ENCODE data around the gene OPALIN. TPM values are rescaled to one million over a fixed set of nuclear protein-coding genes. Genes with fewer than 3 reads are reported as not detected.

OPALIN gene
- polyA plus RNA-seq, 1 donor from 2014 or later: not detected

- Histone ChIP-seq H3K4me3 (ENCODE audit: low read length) (no peak overlapping the region), H3K27ac (ENCODE audit: low read length) (no peak overlapping the region), H3K79me2 (replicated peaks; ENCODE audit: insufficient read depth, low read length) (no peaks in the 10 kb centered on the region), H3K27me3 (ENCODE audit: insufficient read depth, low read depth, low read length) (no peaks in the 10 kb centered on the region), H3K36me3 (ENCODE audit: insufficient read depth, low read length) (no peaks in the 10 kb centered on the region), H3F3A (ENCODE audit: insufficient read depth, low read length, poor library complexity, severe bottlenecking) (no peaks in the 10 kb centered on the region), H4K20me1 (ENCODE audit: insufficient read depth) (no peaks in the 10 kb centered on the region), H3K4me2 (ENCODE audit: low read length) (no peak overlapping the region), H2AFZ (ENCODE audit: low read depth, low read length) (no peak overlapping the region), H3K9me2 (ENCODE audit: insufficient read depth, low read length) (no peaks in the 10 kb centered on the region), H3K9me3 (ENCODE audit: low read length) (no peaks in the 10 kb centered on the region), H3K9ac (ENCODE audit: low read length) (no peak overlapping the region)
- TF ChIP-seq EP300 (conservative IDR thresholded peaks at IDR 0.05; ENCODE audit: poor library complexity, severe bottlenecking) (no peak), SMC3 (conservative IDR thresholded peaks at IDR 0.05; ENCODE audit: poor library complexity) (no peak), MXI1 (conservative IDR thresholded peaks at IDR 0.05; ENCODE audit: poor library complexity, severe bottlenecking) (no peak), POLR2AphosphoS5 (IDR thresholded peaks at IDR 0.05) (no peak), REST (IDR thresholded peaks at IDR 0.05; ENCODE audit: borderline replicate concordance) (no peak), EZH2 (IDR thresholded peaks at IDR 0.05; ENCODE audit: borderline replicate concordance, insufficient read depth, low read length, poor library complexity, severe bottlenecking) (no peak), TAF1 (IDR thresholded peaks at IDR 0.05; ENCODE audit: low read depth) (no peak)
- TF ChIP-seq, protein P1, sequence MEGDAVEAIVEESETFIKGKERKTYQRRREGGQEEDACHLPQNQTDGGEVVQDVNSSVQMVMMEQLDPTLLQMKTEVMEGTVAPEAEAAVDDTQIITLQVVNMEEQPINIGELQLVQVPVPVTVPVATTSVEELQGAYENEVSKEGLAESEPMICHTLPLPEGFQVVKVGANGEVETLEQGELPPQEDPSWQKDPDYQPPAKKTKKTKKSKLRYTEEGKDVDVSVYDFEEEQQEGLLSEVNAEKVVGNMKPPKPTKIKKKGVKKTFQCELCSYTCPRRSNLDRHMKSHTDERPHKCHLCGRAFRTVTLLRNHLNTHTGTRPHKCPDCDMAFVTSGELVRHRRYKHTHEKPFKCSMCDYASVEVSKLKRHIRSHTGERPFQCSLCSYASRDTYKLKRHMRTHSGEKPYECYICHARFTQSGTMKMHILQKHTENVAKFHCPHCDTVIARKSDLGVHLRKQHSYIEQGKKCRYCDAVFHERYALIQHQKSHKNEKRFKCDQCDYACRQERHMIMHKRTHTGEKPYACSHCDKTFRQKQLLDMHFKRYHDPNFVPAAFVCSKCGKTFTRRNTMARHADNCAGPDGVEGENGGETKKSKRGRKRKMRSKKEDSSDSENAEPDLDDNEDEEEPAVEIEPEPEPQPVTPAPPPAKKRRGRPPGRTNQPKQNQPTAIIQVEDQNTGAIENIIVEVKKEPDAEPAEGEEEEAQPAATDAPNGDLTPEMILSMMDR (IDR thresholded peaks at IDR 0.05; ENCODE audit: poor library complexity, severe bottlenecking): no peak
Measured at GRCh38 chr10:96339383-96339782, 19.4 kb downstream of the OPALIN start.

GRCh38 chr10:96338279-96338925 lies 20.4 kb downstream of the OPALIN start:
- no peak overlapping the region for H3K27ac ChIP-seq (ENCODE audit: low read length)
- no peak overlapping the region for H3K4me2 ChIP-seq (ENCODE audit: low read length)
- H3K9me3 ChIP-seq (ENCODE audit: low read length): no peaks in the 10 kb centered on the region
- no peak overlapping the region for H2AFZ ChIP-seq (ENCODE audit: low read depth, low read length)
- H3K4me3 ChIP-seq (ENCODE audit: low read length): no peak overlapping the region
- H3F3A ChIP-seq (ENCODE audit: insufficient read depth, low read length, poor library complexity, severe bottlenecking): no peaks in the 10 kb centered on the region
- no peaks in the 10 kb centered on the region for H3K9me2 ChIP-seq (ENCODE audit: insufficient read depth, low read length)
- H3K79me2 ChIP-seq (replicated peaks; ENCODE audit: insufficient read depth, low read length): no peaks in the 10 kb centered on the region
- no peaks in the 10 kb centered on the region for H3K27me3 ChIP-seq (ENCODE audit: insufficient read depth, low read depth, low read length)
- H3K9ac ChIP-seq (ENCODE audit: low read length): no peak overlapping the region
- TF ChIP-seq TAF1 (IDR thresholded peaks at IDR 0.05; ENCODE audit: low read depth) (no peak), EP300 (conservative IDR thresholded peaks at IDR 0.05; ENCODE audit: poor library complexity, severe bottlenecking) (no peak), MXI1 (conservative IDR thresholded peaks at IDR 0.05; ENCODE audit: poor library complexity, severe bottlenecking) (no peak), RAD21 (conservative IDR thresholded peaks at IDR 0.05) (no peak), REST (IDR thresholded peaks at IDR 0.05; ENCODE audit: borderline replicate concordance) (no peak), POLR2AphosphoS5 (IDR thresholded peaks at IDR 0.05) (no peak), EZH2 (IDR thresholded peaks at IDR 0.05; ENCODE audit: borderline replicate concordance, insufficient read depth, low read length, poor library complexity, severe bottlenecking) (no peak), SMC3 (conservative IDR thresholded peaks at IDR 0.05; ENCODE audit: poor library complexity) (no peak)
- TF ChIP-seq, protein P1 (IDR thresholded peaks at IDR 0.05; ENCODE audit: poor library complexity, severe bottlenecking): no peak
- H4K20me1 ChIP-seq (ENCODE audit: insufficient read depth): no peaks in the 10 kb centered on the region
- H3K36me3 ChIP-seq (ENCODE audit: insufficient read depth, low read length): no peaks in the 10 kb centered on the region
